ENCODE measurements around the gene DNM2.

The DNM2 gene

DNA sequence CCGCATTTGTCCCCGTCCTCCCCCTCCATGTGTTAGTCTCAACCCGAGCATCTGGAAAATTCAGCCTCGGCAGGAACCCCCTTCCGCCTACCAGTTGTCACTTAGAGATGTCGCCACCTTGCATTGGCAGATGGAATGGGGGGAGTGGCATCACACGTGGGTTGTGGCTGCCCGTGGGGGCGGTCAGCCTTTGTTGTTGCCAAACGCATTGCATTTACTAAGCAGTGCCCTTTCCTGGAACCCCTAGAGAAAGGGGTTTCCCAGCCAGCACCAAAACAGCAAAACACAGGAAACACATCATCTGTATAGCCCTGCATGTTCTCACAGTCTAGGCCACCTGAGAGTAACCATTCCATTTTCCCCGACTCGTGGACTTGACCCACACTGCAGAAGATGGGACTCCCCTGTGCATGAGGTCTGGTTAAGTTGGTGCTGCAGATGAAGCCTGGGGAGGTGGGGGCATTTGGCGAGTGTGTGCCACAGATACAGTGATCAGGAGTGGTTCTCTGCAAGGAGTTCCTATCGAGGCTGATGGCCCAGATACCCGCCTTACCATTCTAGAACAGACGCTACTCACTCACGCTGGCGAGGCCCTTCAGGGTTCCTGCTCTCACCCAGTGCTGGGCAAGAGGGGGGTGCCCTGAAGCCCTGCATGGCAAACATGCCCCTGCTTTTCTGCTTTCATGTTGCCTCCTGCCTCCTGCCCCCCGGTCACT, 79.8 kb downstream of the DNM2 start:
- Histone ChIP-seq H3K79me2 (ENCODE audit: control insufficient read depth, insufficient read depth, low read length) (no peaks in the 10 kb centered on the region), H2AK5ac (ENCODE audit: low read length) (no peak overlapping the region), H3K4me3 (ENCODE audit: low read length) (no peak overlapping the region), H2BK120ac (ENCODE audit: low read depth, low read length) (no peak overlapping the region), H2BK15ac (replicated peaks; ENCODE audit: low read depth) (no peak overlapping the region), H2BK5ac (ENCODE audit: low read length) (no peak overlapping the region), H3K4me2 (ENCODE audit: low read length) (no peak overlapping the region), H3K79me1 (ENCODE audit: low read length) (no peaks in the 10 kb centered on the region), H3K27ac (ENCODE audit: low read depth, low read length) (no peak overlapping the region), H3K4me1 (ENCODE audit: control insufficient read depth, low read depth, low read length) (no peaks in the 10 kb centered on the region), H4K5ac (ENCODE audit: low read length) (no peak overlapping the region), H3K9ac (ENCODE audit: low read length) (no peak overlapping the region), H4K8ac (ENCODE audit: low read depth, low read length) (no peak overlapping the region), H3K56ac (ENCODE audit: low read length) (no peak overlapping the region), H3K36me3 (ENCODE audit: control insufficient read depth, insufficient read depth, low read length) (peaks cover 14% of the 10 kb centered on the region), H3K23ac (ENCODE audit: low read length) (no peak overlapping the region), H3K4ac (ENCODE audit: low read depth, low read length) (no peak overlapping the region), H3K27me3 (ENCODE audit: insufficient read depth, low read length, poor library complexity) (no peaks in the 10 kb centered on the region), H3K18ac (ENCODE audit: low read length) (no peak overlapping the region)
- no peak for DNase-seq
- no CpG with 5 or more reads among the region's 19 CpGs for WGBS (ENCODE audit: extremely low coverage, insufficient coverage, low lambda C conversion rate)

DNA sequence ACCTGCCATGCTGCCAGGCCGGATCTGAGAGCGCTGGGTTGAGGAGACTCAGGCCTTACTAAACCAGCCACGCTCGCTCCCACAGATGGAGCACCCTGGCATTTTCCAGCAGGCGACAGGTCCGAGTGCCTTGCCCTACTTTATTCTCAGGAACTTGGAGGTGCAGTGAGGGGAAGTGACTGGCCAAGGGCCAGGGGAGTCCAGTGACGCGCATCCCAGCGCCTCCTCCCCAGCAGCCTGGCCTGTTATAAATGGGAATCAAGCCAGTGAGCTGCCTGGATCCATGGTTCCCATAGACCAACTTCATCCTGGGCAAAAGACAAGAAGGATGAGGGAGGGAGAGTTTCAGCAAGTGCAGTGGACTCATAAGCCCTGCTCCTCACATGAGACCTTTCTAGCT, 82.6 kb downstream of the DNM2 start:
- no peak overlapping the region for H2BK120ac ChIP-seq (ENCODE audit: low read depth, low read length)
- H4K8ac ChIP-seq (ENCODE audit: low read depth, low read length) = no peak overlapping the region
- no peak overlapping the region for H3K9ac ChIP-seq (ENCODE audit: low read length)
- no peak overlapping the region for H2BK15ac ChIP-seq (replicated peaks; ENCODE audit: low read depth)
- H2AK5ac ChIP-seq (ENCODE audit: low read length) = no peak overlapping the region
- H3K56ac ChIP-seq (ENCODE audit: low read length) = no peak overlapping the region
- H3K18ac ChIP-seq (ENCODE audit: low read length) = no peak overlapping the region
- no peak overlapping the region for H2BK5ac ChIP-seq (ENCODE audit: low read length)
- WGBS (ENCODE audit: extremely low coverage, insufficient coverage, low lambda C conversion rate) = no CpG with 5 or more reads among the region's 9 CpGs
- no peaks in the 10 kb centered on the region for H3K27me3 ChIP-seq (ENCODE audit: insufficient read depth, low read length, poor library complexity)
- DNase-seq = no peak
- no peak overlapping the region for H3K23ac ChIP-seq (ENCODE audit: low read length)
- H3K4ac ChIP-seq (ENCODE audit: low read depth, low read length) = no peak overlapping the region
- no peaks in the 10 kb centered on the region for H3K4me1 ChIP-seq (ENCODE audit: control insufficient read depth, low read depth, low read length)
- peaks cover 8% of the 10 kb centered on the region for H3K36me3 ChIP-seq (ENCODE audit: control insufficient read depth, insufficient read depth, low read length)
- H3K79me1 ChIP-seq (ENCODE audit: low read length) = no peaks in the 10 kb centered on the region
- H3K4me3 ChIP-seq (ENCODE audit: low read length) = no peak overlapping the region
- no peak overlapping the region for H3K4me2 ChIP-seq (ENCODE audit: low read length)
- no peak overlapping the region for H3K27ac ChIP-seq (ENCODE audit: low read depth, low read length)
- H4K5ac ChIP-seq (ENCODE audit: low read length) = no peak overlapping the region
- H3K79me2 ChIP-seq (ENCODE audit: control insufficient read depth, insufficient read depth, low read length) = no peaks in the 10 kb centered on the region

DNA sequence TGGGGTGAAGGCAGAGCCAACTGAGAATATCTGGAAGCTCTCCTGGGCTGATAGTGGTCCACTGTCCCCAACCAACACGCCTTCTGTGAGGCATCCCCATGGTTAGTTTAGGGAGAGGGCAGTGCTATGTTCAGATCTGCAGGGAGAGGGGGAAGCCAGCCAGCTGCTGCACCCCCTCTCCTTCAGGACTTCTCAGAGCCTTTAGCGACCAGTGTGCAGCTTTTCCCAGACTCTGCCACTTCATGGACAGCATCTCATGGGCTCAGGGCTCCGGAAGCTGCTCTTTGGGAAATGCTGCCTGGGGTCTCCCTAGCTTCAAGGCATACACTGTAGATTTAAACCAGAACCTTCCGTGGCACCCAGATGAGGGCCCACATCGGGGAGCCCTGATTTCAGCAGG, 84.6 kb downstream of the DNM2 start:
- H4K5ac ChIP-seq (ENCODE audit: low read length) = no peak overlapping the region
- no peak overlapping the region for H3K9ac ChIP-seq (ENCODE audit: low read length)
- no peak overlapping the region for H3K18ac ChIP-seq (ENCODE audit: low read length)
- no peaks in the 10 kb centered on the region for H3K27me3 ChIP-seq (ENCODE audit: insufficient read depth, low read length, poor library complexity)
- no peak overlapping the region for H3K56ac ChIP-seq (ENCODE audit: low read length)
- DNase-seq = no peak
- no peak overlapping the region for H3K27ac ChIP-seq (ENCODE audit: low read depth, low read length)
- no peaks in the 10 kb centered on the region for H3K79me2 ChIP-seq (ENCODE audit: control insufficient read depth, insufficient read depth, low read length)
- no peak overlapping the region for H2AK5ac ChIP-seq (ENCODE audit: low read length)
- H3K36me3 ChIP-seq (ENCODE audit: control insufficient read depth, insufficient read depth, low read length) = peaks cover 5% of the 10 kb centered on the region
- H2BK120ac ChIP-seq (ENCODE audit: low read depth, low read length) = no peak overlapping the region
- H4K8ac ChIP-seq (ENCODE audit: low read depth, low read length) = no peak overlapping the region
- H3K4me3 ChIP-seq (ENCODE audit: low read length) = no peak overlapping the region
- no peak overlapping the region for H3K4ac ChIP-seq (ENCODE audit: low read depth, low read length)
- no peak overlapping the region for H2BK15ac ChIP-seq (replicated peaks; ENCODE audit: low read depth)
- H3K4me2 ChIP-seq (ENCODE audit: low read length) = no peak overlapping the region
- H2BK5ac ChIP-seq (ENCODE audit: low read length) = no peak overlapping the region
- no peaks in the 10 kb centered on the region for H3K4me1 ChIP-seq (ENCODE audit: control insufficient read depth, low read depth, low read length)
- WGBS (ENCODE audit: extremely low coverage, insufficient coverage, low lambda C conversion rate) = no CpG with 5 or more reads among the region's 5 CpGs
- H3K23ac ChIP-seq (ENCODE audit: low read length) = no peak overlapping the region
- H3K79me1 ChIP-seq (ENCODE audit: low read length) = no peaks in the 10 kb centered on the region

DNA sequence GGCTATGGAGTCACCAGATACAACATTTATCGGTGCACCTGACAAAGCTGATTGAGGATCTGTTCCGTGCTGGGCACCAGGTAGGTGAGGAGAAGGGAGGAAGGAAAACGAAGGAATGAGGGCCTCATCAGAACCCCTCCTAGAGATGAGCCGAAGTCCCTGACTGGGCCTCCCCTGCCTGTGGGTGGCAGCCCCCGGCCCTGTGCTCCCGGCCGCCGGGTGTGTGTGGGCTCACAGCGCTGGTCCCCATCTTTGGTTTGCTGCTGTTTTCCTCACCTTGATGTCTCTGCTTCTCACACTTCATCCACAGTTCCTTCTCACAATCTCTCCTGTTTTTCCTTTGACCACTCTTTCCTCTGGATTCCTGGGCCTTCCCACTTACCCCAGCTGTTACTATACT, 85.4 kb downstream of the DNM2 start:
- H3K4me1 ChIP-seq (ENCODE audit: control insufficient read depth, low read depth, low read length) = no peaks in the 10 kb centered on the region
- H2BK120ac ChIP-seq (ENCODE audit: low read depth, low read length) = no peak overlapping the region
- H3K18ac ChIP-seq (ENCODE audit: low read length) = no peak overlapping the region
- no peak overlapping the region for H2AK5ac ChIP-seq (ENCODE audit: low read length)
- H3K27me3 ChIP-seq (ENCODE audit: insufficient read depth, low read length, poor library complexity) = no peaks in the 10 kb centered on the region
- H3K9ac ChIP-seq (ENCODE audit: low read length) = no peak overlapping the region
- no peak overlapping the region for H3K56ac ChIP-seq (ENCODE audit: low read length)
- no peak overlapping the region for H2BK15ac ChIP-seq (replicated peaks; ENCODE audit: low read depth)
- no peaks in the 10 kb centered on the region for H3K79me1 ChIP-seq (ENCODE audit: low read length)
- H4K5ac ChIP-seq (ENCODE audit: low read length) = no peak overlapping the region
- no peak overlapping the region for H2BK5ac ChIP-seq (ENCODE audit: low read length)
- peaks cover 5% of the 10 kb centered on the region for H3K36me3 ChIP-seq (ENCODE audit: control insufficient read depth, insufficient read depth, low read length)
- no peak overlapping the region for H3K4ac ChIP-seq (ENCODE audit: low read depth, low read length)
- no peak overlapping the region for H3K23ac ChIP-seq (ENCODE audit: low read length)
- no peak overlapping the region for H4K8ac ChIP-seq (ENCODE audit: low read depth, low read length)
- no CpG with 5 or more reads among the region's 9 CpGs for WGBS (ENCODE audit: extremely low coverage, insufficient coverage, low lambda C conversion rate)
- no peak overlapping the region for H3K4me3 ChIP-seq (ENCODE audit: low read length)
- H3K79me2 ChIP-seq (ENCODE audit: control insufficient read depth, insufficient read depth, low read length) = no peaks in the 10 kb centered on the region
- H3K4me2 ChIP-seq (ENCODE audit: low read length) = no peak overlapping the region
- no peak for DNase-seq
- no peak overlapping the region for H3K27ac ChIP-seq (ENCODE audit: low read depth, low read length)

DNA sequence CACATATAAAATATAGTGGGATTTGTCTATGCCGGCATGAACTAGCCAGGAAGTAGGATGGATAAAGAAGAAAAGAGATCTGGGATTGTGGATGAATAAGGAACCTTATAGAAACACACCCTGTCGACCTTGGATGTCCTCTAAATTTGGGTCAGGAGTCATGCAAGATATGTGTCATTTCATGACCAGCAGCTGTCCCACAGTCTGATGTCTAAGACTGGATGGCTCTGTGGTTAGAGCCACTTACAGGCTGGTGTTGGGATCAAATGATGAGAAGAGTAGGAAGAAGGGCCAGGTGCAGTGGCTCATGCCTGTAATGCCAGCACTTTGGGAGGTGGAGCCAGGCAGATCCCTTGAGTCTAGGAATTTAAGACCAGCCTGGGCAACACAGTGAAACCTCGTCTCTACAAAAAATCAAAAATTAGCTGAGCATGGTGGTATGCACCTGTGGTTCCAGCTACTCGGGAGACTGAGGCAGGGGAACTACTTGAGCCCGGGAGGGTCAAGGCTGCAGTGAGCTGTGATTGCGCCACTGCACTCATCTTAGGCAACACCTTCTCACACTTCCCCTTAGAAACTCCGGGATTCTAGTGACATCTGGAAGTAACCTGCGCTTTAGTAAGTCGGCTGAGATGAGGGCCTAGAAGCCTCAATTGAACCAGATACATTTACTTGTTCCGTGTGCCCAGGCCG, 87.3 kb downstream of the DNM2 start:
- Histone ChIP-seq H2BK15ac (replicated peaks; ENCODE audit: low read depth) (no peak overlapping the region), H2BK5ac (ENCODE audit: low read length) (no peak overlapping the region), H3K56ac (ENCODE audit: low read length) (no peak overlapping the region), H3K79me2 (ENCODE audit: control insufficient read depth, insufficient read depth, low read length) (no peaks in the 10 kb centered on the region), H3K4ac (ENCODE audit: low read depth, low read length) (no peak overlapping the region), H3K27me3 (ENCODE audit: insufficient read depth, low read length, poor library complexity) (no peaks in the 10 kb centered on the region), H3K4me2 (ENCODE audit: low read length) (no peak overlapping the region), H3K27ac (ENCODE audit: low read depth, low read length) (no peak overlapping the region), H4K8ac (ENCODE audit: low read depth, low read length) (no peak overlapping the region), H2AK5ac (ENCODE audit: low read length) (no peak overlapping the region), H3K4me3 (ENCODE audit: low read length) (no peak overlapping the region), H3K4me1 (ENCODE audit: control insufficient read depth, low read depth, low read length) (no peaks in the 10 kb centered on the region), H3K9ac (ENCODE audit: low read length) (no peak overlapping the region), H4K5ac (ENCODE audit: low read length) (no peak overlapping the region), H3K36me3 (ENCODE audit: control insufficient read depth, insufficient read depth, low read length) (peaks cover 6% of the 10 kb centered on the region), H3K18ac (ENCODE audit: low read length) (no peak overlapping the region), H3K23ac (ENCODE audit: low read length) (no peak overlapping the region), H2BK120ac (ENCODE audit: low read depth, low read length) (no peak overlapping the region), H3K79me1 (ENCODE audit: low read length) (no peaks in the 10 kb centered on the region)
- no CpG with 5 or more reads among the region's 11 CpGs for WGBS (ENCODE audit: extremely low coverage, insufficient coverage, low lambda C conversion rate)
- DNase-seq = no peak

All from mesendoderm (in vitro differentiated cells).